Neural progenitor cell (in vitro differentiated cells): ENCODE data around the gene MAP3K19. TPM values are rescaled to one million over a fixed set of nuclear protein-coding genes. Genes with fewer than 3 reads are reported as not detected.

Source experiments
- DNase-seq: peaks from one replicate; pipeline ENCODE4 v3.0.0-alpha.2; 2016; ENCODE audit warnings: low spot score
- H2AFZ ChIP-seq: fragments of 200-600 bp; sonication (generic); replicated peaks from 2 replicates; pipeline ENCODE4 v1.6.1; 2016; ENCODE audit warnings: antibody characterized with exemption
- H3F3A ChIP-seq: fragments of 200-600 bp; sonication (generic); 2 replicates; pipeline ENCODE4 v1.6.1; 2016; ENCODE audit warnings: antibody characterized with exemption, low read depth
- H3K27ac ChIP-seq: fragments of 200-600 bp; sonication (generic); 2 replicates; pipeline ENCODE4 v1.5.1; 2016; ENCODE audit warnings: mild to moderate bottlenecking
- H3K27me3 ChIP-seq: fragments of 200-600 bp; sonication (generic); 2 replicates; pipeline ENCODE4 v1.6.1; 2016; ENCODE audit warnings: mild to moderate bottlenecking, moderate library complexity
- H3K36me3 ChIP-seq: fragments of 200-600 bp; sonication (generic); 2 replicates; pipeline ENCODE4 v1.5.1; 2016
- H3K4me1 ChIP-seq: fragments of 200-600 bp; sonication (generic); 2 replicates; pipeline ENCODE4 v1.6.1; 2016; ENCODE audit warnings: mixed run types
- H3K4me2 ChIP-seq: fragments of 200-600 bp; sonication (generic); 2 replicates; pipeline ENCODE4 v1.6.1; 2016
- H3K4me3 ChIP-seq: fragments of 200-600 bp; sonication (generic); 2 replicates; pipeline ENCODE4 v1.5.1; 2016
- H3K79me2 ChIP-seq: fragments of 200-600 bp; sonication (generic); 2 replicates; pipeline ENCODE4 v1.6.1; 2016; ENCODE audit warnings: low read depth
- H3K9ac ChIP-seq: fragments of 200-600 bp; sonication (generic); 2 replicates; pipeline ENCODE4 v1.6.1; 2016
- H3K9me3 ChIP-seq: fragments of 200-600 bp; sonication (generic); 2 replicates; pipeline ENCODE4 v1.5.1; 2016; ENCODE audit warnings: low read depth
- H4K20me1 ChIP-seq: fragments of 200-600 bp; sonication (generic); 2 replicates; pipeline ENCODE4 v1.6.1; 2016; ENCODE audit warnings: low read depth
- H3K27ac Mint-ChIP-seq: 3 replicates; pipeline ENCODE4 v1.8.0; 2021; ENCODE audit warnings: mixed read lengths
- H3K27me3 Mint-ChIP-seq: 2 replicates; pipeline ENCODE4 v1.8.0; 2022; ENCODE audit warnings: low read depth, mild to moderate bottlenecking, inconsistent platforms, moderate library complexity, mixed read lengths; ENCODE audit not compliant: insufficient read depth
- H3K36me3 Mint-ChIP-seq: 3 replicates; pipeline ENCODE4 v1.8.0; 2021; ENCODE audit warnings: mixed read lengths
- H3K4me1 Mint-ChIP-seq: 3 replicates; pipeline ENCODE4 v1.8.0; 2021; ENCODE audit warnings: mixed read lengths
- H3K4me3 Mint-ChIP-seq: 3 replicates; pipeline ENCODE4 v1.8.0; 2021; ENCODE audit warnings: mild to moderate bottlenecking, moderate library complexity, mixed read lengths
- H3K9me3 Mint-ChIP-seq: 3 replicates; pipeline ENCODE4 v1.8.0; 2020; ENCODE audit warnings: mixed read lengths
- CTCF ChIP-seq: fragments of 200-600 bp; sonication (generic); IDR thresholded peaks from 2 replicates; pipeline ENCODE4 v1.5.1; 2017; ENCODE audit warnings: antibody characterized with exemption, mild to moderate bottlenecking
- EZH2 ChIP-seq: fragments of 200-600 bp; sonication (generic); IDR thresholded peaks from 2 replicates; pipeline ENCODE4 v1.6.1; 2017; ENCODE audit warnings: antibody characterized with exemption, mild to moderate bottlenecking, moderate library complexity
- EZH2phosphoT487 ChIP-seq: fragments of 200-600 bp; sonication (generic); IDR thresholded peaks from 2 replicates; pipeline ENCODE4 v1.6.1; 2017; ENCODE audit warnings: antibody characterized with exemption
- total RNA-seq: library from RNA; depleted of rRNA; stranded (reverse); fragments of >200 nt; gene quantifications from 2 replicates; pipeline ENCODE4 v1.2.3, GENCODE V29; 2015; ENCODE audit warnings: low replicate concordance

Gene MAP3K19
- total RNA-seq, 1 donor from 2014 or later, result not detected

GRCh38 chr2:134917888-134918525, 129.2 kb downstream of the MAP3K19 start:
- H4K20me1 ChIP-seq, result peaks cover 35% of the 10 kb centered on the region
- H3K4me1 ChIP-seq, result peaks cover 18% of the 10 kb centered on the region
- H3K4me3 ChIP-seq, result peak overlapping the region; percentile 89
- peaks cover 52% of the 10 kb centered on the region for H3K79me2 ChIP-seq
- peak overlapping the region; percentile 83 for H3K4me2 ChIP-seq
- Mint-ChIP-seq H3K4me3 (peak overlapping the region; percentile 95), H3K36me3 (peaks cover 4% of the 10 kb centered on the region), H3K9me3 (peaks cover 16% of the 10 kb centered on the region), H3K4me1 (peaks cover 21% of the 10 kb centered on the region), H3K27me3 (peaks cover 10% of the 10 kb centered on the region), H3K27ac (peak overlapping the region; percentile 85)
- H3K27ac ChIP-seq, result peak overlapping the region; percentile 98
- DNase-seq, result no peak
- no peaks in the 10 kb centered on the region for H3K27me3 ChIP-seq
- H3K36me3 ChIP-seq, result no peaks in the 10 kb centered on the region
- peak overlapping the region; percentile 40 for H3K9ac ChIP-seq
- TF ChIP-seq EZH2phosphoT487 (no peak), EZH2 (no peak), CTCF (peak; percentile 45)
- H3F3A ChIP-seq, result peaks cover 14% of the 10 kb centered on the region
- peak overlapping the region; percentile 77 for H2AFZ ChIP-seq
- H3K9me3 ChIP-seq, result no peaks in the 10 kb centered on the region

- Mint-ChIP-seq H3K27me3 (peaks cover 12% of the 10 kb centered on the region), H3K4me3 (peak overlapping the region; percentile 95), H3K27ac (peak overlapping the region; percentile 85), H3K36me3 (peaks cover 4% of the 10 kb centered on the region), H3K4me1 (peaks cover 18% of the 10 kb centered on the region), H3K9me3 (peaks cover 16% of the 10 kb centered on the region)
- no peaks in the 10 kb centered on the region for H3K36me3 ChIP-seq
- H3K27me3 ChIP-seq, result no peaks in the 10 kb centered on the region
- H3K4me3 ChIP-seq, result peak overlapping the region; percentile 89
- peak overlapping the region; percentile 83 for H3K4me2 ChIP-seq
- H3K27ac ChIP-seq, result peak overlapping the region; percentile 98
- peak; percentile 11 for DNase-seq
- peaks cover 18% of the 10 kb centered on the region for H3K4me1 ChIP-seq
- H3K79me2 ChIP-seq, result peaks cover 46% of the 10 kb centered on the region
- no peaks in the 10 kb centered on the region for H3K9me3 ChIP-seq
- H3F3A ChIP-seq, result peaks cover 14% of the 10 kb centered on the region
- H2AFZ ChIP-seq, result peak overlapping the region; percentile 77
- no peak for TF ChIP-seq EZH2phosphoT487
- TF ChIP-seq CTCF, result no peak
- no peak for TF ChIP-seq EZH2
- peaks cover 29% of the 10 kb centered on the region for H4K20me1 ChIP-seq
- H3K9ac ChIP-seq, result peak overlapping the region; percentile 40
Measured at GRCh38 chr2:134917360-134917865, 129.8 kb downstream of the MAP3K19 start.

Other genes starting within 250 kb of the MAP3K19 start
- not detected in 2 replicates for gene ACMSD, start 208.8 kb downstream of the MAP3K19 start, total RNA-seq
- 62.3 and 108 TPM in 2 replicates for gene CCNT2, start 128.6 kb downstream of the MAP3K19 start, total RNA-seq
- 45.5 and 71.2 TPM in 2 replicates for gene RAB3GAP1, start 4.8 kb upstream of the MAP3K19 start, total RNA-seq